Left lung (tissue), 10 donors: ENCODE data around the gene C1orf115. TPM values are rescaled to one million over a fixed set of nuclear protein-coding genes. Genes with fewer than 3 reads are reported as not detected.

Experiments used
- ATAC-seq: fragments of 200-7000 bp; cut with Tn5 transposase; one replicate; pipeline ENCODE4 v1.9.1; 2020; ENCODE audit warnings: moderate library complexity
- DNase-seq, 4 donors: peaks; one replicate each; pipeline ENCODE4 v3.0.0-alpha.2; 2013 to 2020
- H3K27ac ChIP-seq, 2 donors: fragments of 200-600 bp; sonication (generic) in 1 of 2; one replicate each; pipeline versions ENCODE4 v1.5.0 to v1.8.0; 2020 to 2021
- H3K27me3 ChIP-seq, 2 donors: fragments of 200-600 bp; sonication (generic) in 1 of 2; one replicate each; pipeline versions ENCODE4 v1.5.0 to v1.8.0; 2020 to 2021
- H3K36me3 ChIP-seq, 2 donors: fragments of 200-600 bp; sonication (generic) in 1 of 2; one replicate each; pipeline versions ENCODE4 v1.5.0 to v1.8.0; 2020 to 2021
- H3K4me1 ChIP-seq, 2 donors: fragments of 200-600 bp; one replicate each; pipeline ENCODE4 v1.8.0; 2021
- H3K4me3 ChIP-seq, 2 donors: fragments of 200-600 bp; sonication (generic) in 1 of 2; one replicate each; pipeline versions ENCODE4 v1.5.0 to v1.8.0; 2020 to 2021; ENCODE audit warnings: mild to moderate bottlenecking in 1 of 2
- H3K9me3 ChIP-seq, 2 donors: fragments of 200-600 bp; sonication (generic) in 1 of 2; one replicate each; pipeline versions ENCODE4 v1.5.0 to v1.8.0; 2020 to 2021
- CTCF ChIP-seq, 2 donors: fragments of 200-600 bp; sonication (generic) in 1 of 2; IDR thresholded peaks; one replicate each; pipeline versions ENCODE4 v1.5.0 to v1.8.0; 2021; ENCODE audit warnings: antibody characterized with exemption in 2 of 2
- intact Hi-C, 2 donors: fragments of 100-400 bp; cut with DNase I; formaldehyde crosslinking; loops; one replicate each; pipeline versions ENCODE4 v1.11.2 to v1.14.2; 2022
- polyA plus RNA-seq, 6 donors: library from polyadenylated mRNA; unstranded; fragments of 120-200 nt; gene quantifications; one replicate each; pipeline ENCODE4 v1.2.1, GENCODE V29; 2013; ENCODE audit not compliant: insufficient read length in 6 of 6
- total RNA-seq, 2 donors: library from RNA; stranded (reverse); fragmentation: NEBNext Ultra II Directional; extraction: Animal tissue kit (Norgen Biotek cat#: 25700); gene quantifications; one replicate each; pipeline ENCODE4 v1.2.1, GENCODE V29; 2021
- donor health status: DM: no; HTN: yes; CAD: no.
- donor health status: DM: no; HTN: no; CAD: no.

Gene C1orf115
- total and polyA plus RNA-seq, 8 donors: 13.1 to 25.0 (median 19.0) TPM

DNA sequence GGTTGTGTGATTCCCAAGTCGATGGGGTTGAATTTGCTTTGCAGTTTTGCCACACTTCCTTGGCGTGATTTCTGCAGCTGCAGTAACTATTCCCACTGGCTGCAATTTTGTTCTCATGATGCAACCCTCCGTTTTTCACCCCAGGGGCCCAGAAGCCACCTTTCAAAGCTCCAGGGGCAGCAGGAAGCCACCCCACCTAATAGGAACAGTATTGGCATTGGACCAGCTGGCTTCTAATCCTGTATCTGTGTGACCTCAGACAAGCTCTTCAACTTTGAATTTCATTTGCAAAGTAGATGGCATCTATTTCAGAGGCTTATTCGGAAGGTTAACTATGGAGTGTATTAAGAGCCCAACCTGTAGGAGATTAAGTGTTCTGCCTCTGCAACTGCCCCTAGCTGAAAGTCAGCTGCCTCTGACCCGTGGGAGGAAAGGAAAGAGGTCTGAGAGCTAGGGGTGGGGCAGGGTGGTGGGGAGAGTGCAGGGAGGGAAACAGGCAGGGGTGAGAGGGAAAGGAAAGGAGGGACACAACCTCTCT, 12.6 kb downstream of the C1orf115 start:
- intact Hi-C loops: no loop called here
- Histone ChIP-seq H3K4me3 (no peak overlapping the region), H3K4me1 (no peaks in the 10 kb centered on the region), H3K27ac (no peak overlapping the region), H3K27me3 (no peaks in the 10 kb centered on the region), H3K9me3 (no peaks in the 10 kb centered on the region), H3K36me3 (no peaks in the 10 kb centered on the region)
- no peak for DNase-seq
- no peak for ATAC-seq
- TF ChIP-seq CTCF (IDR thresholded peaks at IDR 0.05): no peak

DNA sequence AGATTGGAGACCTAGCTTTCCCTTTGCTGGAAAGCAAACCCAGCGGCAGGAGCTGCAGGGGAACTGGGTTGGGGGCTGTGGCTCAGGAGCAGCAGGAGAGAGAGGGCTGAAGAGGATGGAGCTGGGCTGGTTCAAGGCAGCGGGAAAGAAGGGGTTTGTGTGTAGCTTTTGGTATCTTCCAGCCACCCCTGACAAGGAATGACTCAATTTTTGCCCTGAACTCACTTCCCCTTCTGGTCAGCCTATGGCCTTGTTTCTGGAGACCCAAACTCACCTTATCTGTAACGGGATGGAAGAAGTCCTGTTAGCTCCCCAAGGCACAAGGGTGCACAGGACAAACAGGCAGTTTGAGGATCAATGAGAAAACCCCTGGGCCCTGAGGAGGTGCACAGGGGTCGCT, 13.1 kb downstream of the C1orf115 start:
- no peaks in the 10 kb centered on the region for H3K4me1 ChIP-seq
- ATAC-seq (no peak), DNase-seq (no peak)
- H3K9me3 ChIP-seq: no peaks in the 10 kb centered on the region
- H3K27ac ChIP-seq: no peak overlapping the region
- H3K36me3 ChIP-seq: no peaks in the 10 kb centered on the region
- H3K27me3 ChIP-seq: no peaks in the 10 kb centered on the region
- no peak for TF ChIP-seq CTCF (IDR thresholded peaks at IDR 0.05)
- no peak overlapping the region for H3K4me3 ChIP-seq
- intact Hi-C loops: no loop called here

DNA sequence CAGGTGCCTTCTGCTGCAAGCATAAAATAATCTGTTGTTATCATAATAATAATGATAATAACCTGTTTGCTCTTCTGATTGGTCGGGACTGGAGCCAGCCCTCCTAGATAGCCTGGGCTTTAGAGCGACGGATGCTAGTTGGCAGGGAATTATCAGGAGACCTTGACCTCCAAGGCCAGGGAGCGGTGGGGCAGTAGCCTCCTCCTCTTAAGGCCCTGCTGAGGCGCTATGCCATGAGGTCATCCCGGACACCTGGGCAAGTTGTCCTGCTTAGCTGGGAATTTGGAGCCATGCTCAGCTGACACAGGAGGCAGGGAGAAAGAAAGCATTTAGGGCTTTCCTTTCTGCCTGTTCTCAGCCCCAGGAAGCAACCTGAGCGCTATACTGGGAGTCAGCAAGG, 15.6 kb downstream of the C1orf115 start:
- no peak for ATAC-seq
- intact Hi-C loops: no loop called here
- no peak overlapping the region for H3K27ac ChIP-seq

GRCh38 chr1:220706480-220706879, 16.3 kb downstream of the C1orf115 start:
- no peak for TF ChIP-seq CTCF (IDR thresholded peaks at IDR 0.05)
- no peaks in the 10 kb centered on the region for H3K4me1 ChIP-seq
- ATAC-seq: no peak
- H3K36me3 ChIP-seq: no peaks in the 10 kb centered on the region
- no peak overlapping the region for H3K4me3 ChIP-seq
- H3K27me3 ChIP-seq: no peaks in the 10 kb centered on the region
- no peak overlapping the region for H3K27ac ChIP-seq
- DNase-seq: no peak
- no peaks in the 10 kb centered on the region for H3K9me3 ChIP-seq
- intact Hi-C loops: no loop called here

More for the DNA sequence above, 15.6 kb downstream of the C1orf115 start:
- no peak for DNase-seq
- no peaks in the 10 kb centered on the region for H3K27me3 ChIP-seq
- H3K4me1 ChIP-seq: no peaks in the 10 kb centered on the region
- H3K9me3 ChIP-seq: no peaks in the 10 kb centered on the region
- no peaks in the 10 kb centered on the region for H3K36me3 ChIP-seq
- H3K4me3 ChIP-seq: no peak overlapping the region
- TF ChIP-seq CTCF (IDR thresholded peaks at IDR 0.05): no peak

DNA sequence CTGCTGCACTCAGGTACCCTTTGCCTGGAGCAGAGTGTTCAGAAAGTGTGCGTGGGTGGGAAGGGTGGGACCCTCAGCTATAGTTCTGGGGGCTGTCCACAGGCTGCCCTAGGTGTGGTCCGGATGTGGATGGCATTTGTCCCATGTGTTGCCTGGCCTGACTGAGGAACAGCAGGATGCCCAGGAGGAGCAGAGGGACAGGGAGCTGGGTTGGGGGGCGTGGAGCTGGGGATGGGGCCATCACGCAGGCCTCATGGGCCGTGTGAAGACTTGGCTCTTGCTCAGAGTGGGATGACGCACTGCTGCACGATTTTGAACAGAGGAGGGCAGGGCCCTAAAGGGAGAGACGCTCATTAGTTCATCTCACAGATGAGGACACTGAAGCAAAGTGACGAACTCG, 17.0 kb downstream of the C1orf115 start:
- H3K27me3 ChIP-seq: no peaks in the 10 kb centered on the region
- no peak for ATAC-seq
- H3K36me3 ChIP-seq: no peaks in the 10 kb centered on the region
- no peaks in the 10 kb centered on the region for H3K4me1 ChIP-seq
- intact Hi-C loops: no loop called here
- H3K27ac ChIP-seq: no peak overlapping the region
- TF ChIP-seq CTCF (IDR thresholded peaks at IDR 0.05): no peak
- H3K4me3 ChIP-seq: no peak overlapping the region
- peak in 1 of 4 donors; percentile 61 for DNase-seq
- no peaks in the 10 kb centered on the region for H3K9me3 ChIP-seq
